K562 (cell line): ENCODE data around the gene SNX30.

Experiments
- CEBPB ChIP-seq: fragments of 450-650 bp; IDR thresholded peaks from 2 replicates; pipeline ENCODE4 v1.6.1; 2016; ENCODE audit warnings: missing genetic modification characterization, missing compliant biosample characterization
- EHMT2 ChIP-seq: fragments of 450-650 bp; IDR thresholded peaks from 2 replicates; pipeline ENCODE4 v1.6.1; 2018; ENCODE audit warnings: antibody characterized with exemption
- EP300 ChIP-seq: IDR thresholded peaks from 2 replicates; pipeline ENCODE4 v1.6.1; 2012; ENCODE audit warnings: low read length, improper control_type of control experiment
- POLR2AphosphoS2 ChIP-seq: IDR thresholded peaks from 2 replicates; pipeline ENCODE4 v1.6.1; 2012; ENCODE audit warnings: low read length, improper control_type of control experiment
- POLR2AphosphoS5 ChIP-seq: IDR thresholded peaks from 2 replicates; pipeline ENCODE4 v1.6.1; 2011; ENCODE audit warnings: mild to moderate bottlenecking, low read depth, low read length, moderate library complexity; ENCODE audit not compliant: control insufficient read depth, insufficient read depth
- ZNF23 ChIP-seq: fragments of 250-450 bp; sonication (Bioruptor Pico); IDR thresholded peaks from 2 replicates; pipeline ENCODE4 v1.4.0; 2020; ENCODE audit warnings: mild to moderate bottlenecking
- TF ChIP-seq, protein P1 (sequence below), 3 experiments: IDR thresholded peaks in 2 of 3; conservative IDR thresholded peaks in 1 of 3; 2 replicates each; pipeline ENCODE4 v1.5.1; 2011 to 2012; ENCODE audit warnings: low read length in 3 of 3, mild to moderate bottlenecking in 3 of 3, control low read depth in 2 of 3, improper control_type of control experiment in 1 of 3, inconsistent platforms in 1 of 3, low read depth in 1 of 3, mixed read lengths in 1 of 3, moderate library complexity in 1 of 3; ENCODE audit not compliant: insufficient read depth in 2 of 3

DNA sequence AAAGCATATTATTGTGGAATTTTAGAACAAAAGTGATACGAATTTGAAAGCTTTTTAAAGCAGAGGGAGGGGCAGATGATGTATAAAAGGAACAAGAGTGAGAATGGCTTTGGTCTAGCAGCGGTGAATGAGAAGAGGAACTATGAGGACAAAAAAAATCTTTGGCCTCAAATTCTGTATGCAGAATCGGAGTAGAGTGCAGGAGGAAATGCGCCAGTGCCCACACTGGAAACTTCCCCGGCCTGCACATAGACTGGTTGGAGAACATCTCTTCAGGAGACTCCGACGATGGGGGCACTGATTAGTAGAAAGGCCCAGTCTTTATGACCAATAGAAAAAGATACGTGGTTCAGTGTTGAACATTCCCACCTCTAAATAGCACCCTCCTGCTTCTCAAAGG, 88.8 kb downstream of the SNX30 start:
- TF ChIP-seq POLR2AphosphoS2, result no peak
- TF ChIP-seq ZNF23, result no peak
- no peak for TF ChIP-seq CEBPB (tag)
- TF ChIP-seq EHMT2, result no peak
- no peak for TF ChIP-seq EP300
- no peak for TF ChIP-seq POLR2AphosphoS5
- TF ChIP-seq, protein P1, sequence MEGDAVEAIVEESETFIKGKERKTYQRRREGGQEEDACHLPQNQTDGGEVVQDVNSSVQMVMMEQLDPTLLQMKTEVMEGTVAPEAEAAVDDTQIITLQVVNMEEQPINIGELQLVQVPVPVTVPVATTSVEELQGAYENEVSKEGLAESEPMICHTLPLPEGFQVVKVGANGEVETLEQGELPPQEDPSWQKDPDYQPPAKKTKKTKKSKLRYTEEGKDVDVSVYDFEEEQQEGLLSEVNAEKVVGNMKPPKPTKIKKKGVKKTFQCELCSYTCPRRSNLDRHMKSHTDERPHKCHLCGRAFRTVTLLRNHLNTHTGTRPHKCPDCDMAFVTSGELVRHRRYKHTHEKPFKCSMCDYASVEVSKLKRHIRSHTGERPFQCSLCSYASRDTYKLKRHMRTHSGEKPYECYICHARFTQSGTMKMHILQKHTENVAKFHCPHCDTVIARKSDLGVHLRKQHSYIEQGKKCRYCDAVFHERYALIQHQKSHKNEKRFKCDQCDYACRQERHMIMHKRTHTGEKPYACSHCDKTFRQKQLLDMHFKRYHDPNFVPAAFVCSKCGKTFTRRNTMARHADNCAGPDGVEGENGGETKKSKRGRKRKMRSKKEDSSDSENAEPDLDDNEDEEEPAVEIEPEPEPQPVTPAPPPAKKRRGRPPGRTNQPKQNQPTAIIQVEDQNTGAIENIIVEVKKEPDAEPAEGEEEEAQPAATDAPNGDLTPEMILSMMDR (IDR thresholded peaks at IDR 0.05 in 2 of 3, conservative IDR thresholded peaks at IDR 0.05 in 1 of 3; ENCODE audit: insufficient read depth in 2 of 3, low read depth in 1 of 3, low read length in 3 of 3), result no peak
